H9 (cell line): ENCODE measurements around the gene TAOK3. TPM values are rescaled to one million over a fixed set of nuclear protein-coding genes. Genes with fewer than 3 reads are reported as not detected.

ENCODE experiments used
- DNase-seq: peaks from one replicate; pipeline ENCODE4 v3.0.0-alpha.2; 2017
- H2AFZ ChIP-seq: one replicate; pipeline ENCODE4 v1.6.1; 2013; ENCODE audit warnings: mild to moderate bottlenecking, low read length, control low read depth, moderate library complexity
- H2AK5ac ChIP-seq: 2 replicates; pipeline ENCODE4 v1.6.1; 2013; ENCODE audit warnings: low read length, control low read depth, mixed read lengths; ENCODE audit not compliant: insufficient read length
- H2BK120ac ChIP-seq: one replicate; pipeline ENCODE4 v1.6.1; 2013; ENCODE audit warnings: low read depth, mild to moderate bottlenecking, low read length, control low read depth, inconsistent platforms; ENCODE audit not compliant: poor library complexity, severe bottlenecking
- H2BK12ac ChIP-seq: 2 replicates; pipeline ENCODE4 v1.6.1; 2013; ENCODE audit warnings: low read length, control low read depth, mixed read lengths, low read depth; ENCODE audit not compliant: insufficient read length
- H2BK15ac ChIP-seq: 2 replicates; pipeline ENCODE4 v1.6.1; 2013; ENCODE audit warnings: low read depth, low read length, control low read depth
- H2BK20ac ChIP-seq: one replicate; pipeline ENCODE4 v1.6.1; 2013; ENCODE audit warnings: low read depth, mild to moderate bottlenecking, low read length, control low read depth, inconsistent platforms; ENCODE audit not compliant: poor library complexity, severe bottlenecking
- H2BK5ac ChIP-seq: 2 replicates; pipeline ENCODE4 v1.6.1; 2013; ENCODE audit warnings: low read length, control low read depth, mixed read lengths; ENCODE audit not compliant: insufficient read length
- H3K14ac ChIP-seq: 2 replicates; pipeline ENCODE4 v1.6.1; 2013; ENCODE audit warnings: low read length, control low read depth; ENCODE audit not compliant: insufficient read depth
- H3K18ac ChIP-seq: 2 replicates; pipeline ENCODE4 v1.6.1; 2013; ENCODE audit warnings: low read depth, mild to moderate bottlenecking, mixed read lengths, low read length, control low read depth; ENCODE audit not compliant: insufficient read length
- H3K23ac ChIP-seq: 2 replicates; pipeline ENCODE4 v1.6.1; 2013; ENCODE audit warnings: low read length, control low read depth, mixed read lengths, low read depth; ENCODE audit not compliant: insufficient read length
- H3K23me2 ChIP-seq: 2 replicates; pipeline ENCODE4 v1.6.1; 2013; ENCODE audit warnings: low read depth, mild to moderate bottlenecking, mixed read lengths, low read length, control low read depth; ENCODE audit not compliant: insufficient read length, poor library complexity, severe bottlenecking
- H3K27ac ChIP-seq: 2 replicates; pipeline ENCODE4 v1.5.1; 2013; ENCODE audit warnings: low read length, control low read depth, mixed read lengths, low read depth; ENCODE audit not compliant: insufficient read length
- H3K27me3 ChIP-seq: 2 replicates; pipeline ENCODE4 v1.6.1; 2013; ENCODE audit warnings: low read length, control low read depth, inconsistent platforms; ENCODE audit not compliant: insufficient read depth
- H3K4ac ChIP-seq: 2 replicates; pipeline ENCODE4 v1.6.1; 2013; ENCODE audit warnings: low read depth, mild to moderate bottlenecking, control low read depth, inconsistent platforms, low read length, moderate library complexity
- H3K4me1 ChIP-seq: 2 replicates; pipeline ENCODE4 v1.6.1; 2013; ENCODE audit warnings: low read length, control low read depth, inconsistent platforms; ENCODE audit not compliant: insufficient read depth
- H3K4me2 ChIP-seq: 2 replicates; pipeline ENCODE4 v1.6.1; 2013; ENCODE audit warnings: low read length, control low read depth, mixed read lengths; ENCODE audit not compliant: insufficient read length, insufficient read depth
- H3K56ac ChIP-seq: 2 replicates; pipeline ENCODE4 v1.6.1; 2013; ENCODE audit warnings: low read depth, mild to moderate bottlenecking, mixed read lengths, low read length, control low read depth; ENCODE audit not compliant: insufficient read length
- H3K79me1 ChIP-seq: 2 replicates; pipeline ENCODE4 v1.6.1; 2013; ENCODE audit warnings: low read depth, mild to moderate bottlenecking, moderate library complexity, low read length, control low read depth, inconsistent platforms; ENCODE audit not compliant: insufficient read depth, poor library complexity, severe bottlenecking
- H3K79me2 ChIP-seq: 2 replicates; pipeline ENCODE4 v1.6.1; 2013; ENCODE audit warnings: low read length, control low read depth, inconsistent platforms; ENCODE audit not compliant: insufficient read depth
- H3K9ac ChIP-seq: 2 replicates; pipeline ENCODE4 v1.6.1; 2013; ENCODE audit warnings: low read length, control low read depth, mixed read lengths; ENCODE audit not compliant: insufficient read length; ENCODE audit errors: extremely low read depth
- H3K9me3 ChIP-seq: one replicate; pipeline ENCODE4 v1.6.1; 2013; ENCODE audit warnings: low read depth, low read length, inconsistent platforms; ENCODE audit not compliant: control insufficient read depth
- H3T11ph ChIP-seq: one replicate; pipeline ENCODE4 v1.6.1; 2013; ENCODE audit warnings: mild to moderate bottlenecking, low read length, control low read depth, inconsistent platforms
- H4K20me1 ChIP-seq: one replicate; pipeline ENCODE4 v1.6.1; 2013; ENCODE audit not compliant: control insufficient read depth, insufficient read length, insufficient read depth
- H4K5ac ChIP-seq: 2 replicates; pipeline ENCODE4 v1.6.1; 2013; ENCODE audit warnings: low read depth, mild to moderate bottlenecking, mixed read lengths, low read length, control low read depth; ENCODE audit not compliant: insufficient read length
- H4K8ac ChIP-seq: replicated peaks from 2 replicates; pipeline ENCODE4 v1.6.1; 2013; ENCODE audit warnings: low read length, control low read depth, mixed read lengths, low read depth; ENCODE audit not compliant: insufficient read length
- H4K91ac ChIP-seq: 2 replicates; pipeline ENCODE4 v1.6.1; 2013; ENCODE audit warnings: low read depth, mild to moderate bottlenecking, moderate library complexity, mixed read lengths, low read length, control low read depth; ENCODE audit not compliant: insufficient read length
- H3K27ac Mint-ChIP-seq, 3 experiments: 2 replicates in 2 of 3; 3 replicates in 1 of 3; pipeline ENCODE4 v1.8.0; 2020 to 2021; ENCODE audit warnings: mixed read lengths in 3 of 3, mild to moderate bottlenecking in 1 of 3, moderate library complexity in 1 of 3
- H3K27me3 Mint-ChIP-seq: 2 replicates; pipeline ENCODE4 v1.8.0; 2021; ENCODE audit warnings: low read depth, mild to moderate bottlenecking, moderate library complexity, mixed read lengths
- H3K36me3 Mint-ChIP-seq, 3 experiments: 2 replicates in 2 of 3; 3 replicates in 1 of 3; pipeline ENCODE4 v1.8.0; 2020 to 2021; ENCODE audit warnings: low read depth in 3 of 3, mixed read lengths in 3 of 3; ENCODE audit not compliant: insufficient read depth in 1 of 3
- H3K4me1 Mint-ChIP-seq, 2 experiments: 2 replicates each; pipeline ENCODE4 v1.8.0; 2020; ENCODE audit warnings: mixed read lengths in 2 of 2
- H3K4me3 Mint-ChIP-seq, 2 experiments: 2 replicates in 1 of 2; 3 replicates in 1 of 2; pipeline ENCODE4 v1.8.0; 2020 to 2021; ENCODE audit warnings: mild to moderate bottlenecking in 2 of 2, mixed read lengths in 2 of 2, moderate library complexity in 1 of 2
- H3K9me3 Mint-ChIP-seq, 2 experiments: 2 replicates in 1 of 2; 3 replicates in 1 of 2; pipeline ENCODE4 v1.8.0; 2020; ENCODE audit warnings: mild to moderate bottlenecking in 2 of 2, mixed read lengths in 2 of 2, moderate library complexity in 1 of 2
- CTCF ChIP-seq: fragments of 200-600 bp; sonication (generic); conservative IDR thresholded peaks from 3 replicates; pipeline ENCODE4 v1.8.0; 2021; ENCODE audit warnings: antibody characterized with exemption, mild to moderate bottlenecking
- WGBS: extraction: QIAGEN DNeasy Blood & Tissue Kit; methylation state at CpG from one replicate; pipeline ENCODE4 v1.1.7; 2013; ENCODE audit warnings: missing lambda C conversion rate, low lambda C conversion rate, mixed read lengths; ENCODE audit not compliant: insufficient read length; ENCODE audit errors: extremely low coverage; 5-methylcytosine and 5-hydroxymethylcytosine counted together
- total RNA-seq: library from RNA; stranded (reverse); gene quantifications from 2 replicates; pipeline ENCODE4 v1.2.1, GENCODE V29; 2021

Gene TAOK3
- total RNA-seq, 1 experiment from 2014 or later, result 5.2 TPM

GRCh38 chr12:118374909-118375308, 2.2 kb upstream of the TAOK3 start:
- no peaks in the 10 kb centered on the region for H3K9me3 Mint-ChIP-seq
- H3K18ac ChIP-seq, result no peak overlapping the region
- TF ChIP-seq CTCF, result no peak
- no peak overlapping the region for H3T11ph ChIP-seq
- H4K8ac ChIP-seq, result no peak overlapping the region
- H3K4me3 Mint-ChIP-seq, result peak overlapping the region in 1 of 2 experiments; percentile 45; a peak in 2 of 5 replicates
- peaks cover 10% of the 10 kb centered on the region for H3K79me1 ChIP-seq
- H4K20me1 ChIP-seq, result no peaks in the 10 kb centered on the region
- no peaks in the 10 kb centered on the region for H3K9me3 ChIP-seq
- no peak overlapping the region for H3K23ac ChIP-seq
- no peak overlapping the region for H3K27ac Mint-ChIP-seq
- no peak overlapping the region for H3K27ac ChIP-seq
- no peak overlapping the region for H2AK5ac ChIP-seq
- H3K79me2 ChIP-seq, result peaks cover 8% of the 10 kb centered on the region; the same call in 1 of the 2 replicates
- H2BK15ac ChIP-seq, result no peak overlapping the region
- H3K4me1 Mint-ChIP-seq, result peaks cover 37 to 41% of the 10 kb centered on the region in 2 experiments
- H2AFZ ChIP-seq, result no peak overlapping the region
- H2BK20ac ChIP-seq, result no peak overlapping the region
- H3K14ac ChIP-seq, result no peak overlapping the region
- no peak for DNase-seq
- H4K5ac ChIP-seq, result no peak overlapping the region
- no peak overlapping the region for H4K91ac ChIP-seq
- peaks cover 27% of the 10 kb centered on the region for H3K27me3 Mint-ChIP-seq
- H2BK5ac ChIP-seq, result no peak overlapping the region
- no CpG with 5 or more reads among the region's 5 CpGs for WGBS
- H2BK120ac ChIP-seq, result no peak overlapping the region
- H3K4ac ChIP-seq, result no peak overlapping the region
- no peak overlapping the region for H3K56ac ChIP-seq
- H3K9ac ChIP-seq, result no peak overlapping the region
- peaks cover 37% of the 10 kb centered on the region for H3K23me2 ChIP-seq
- peaks cover under 1 to 3% (median 2%) of the 10 kb centered on the region in 3 experiments; a peak in 6 of 7 replicates for H3K36me3 Mint-ChIP-seq
- H3K27me3 ChIP-seq, result no peaks in the 10 kb centered on the region
- peaks cover 3% of the 10 kb centered on the region; the same call in 1 of the 2 replicates for H3K4me1 ChIP-seq
- H2BK12ac ChIP-seq, result no peak overlapping the region
- no peak overlapping the region for H3K4me2 ChIP-seq
